OCI-LY1 (cell line): ENCODE data around the gene RRP1B.

Experiments used
- CTCF ChIP-seq: fragments of 200-600 bp; sonication (generic), shearing (Covaris generic); IDR thresholded peaks from 2 replicates; pipeline ENCODE4 v1.5.1; 2017; ENCODE audit warnings: mild to moderate bottlenecking, antibody characterized with exemption, low read length, moderate library complexity, mixed read lengths
- EZH2 ChIP-seq: fragments of 200-600 bp; sonication (generic), shearing (Covaris generic); IDR thresholded peaks from 2 replicates; pipeline ENCODE4 v1.8.0; 2017; ENCODE audit warnings: borderline replicate concordance, mixed run types, mild to moderate bottlenecking, antibody characterized with exemption, low read length, moderate library complexity, mixed read lengths

- TF ChIP-seq CTCF (no peak), EZH2 (no peak)
These were observed 75.5 kb downstream of the RRP1B start for GRCh38 chr21:43734928-43735229.
